Measurements from ENCODE around the gene CAT.

DNA sequence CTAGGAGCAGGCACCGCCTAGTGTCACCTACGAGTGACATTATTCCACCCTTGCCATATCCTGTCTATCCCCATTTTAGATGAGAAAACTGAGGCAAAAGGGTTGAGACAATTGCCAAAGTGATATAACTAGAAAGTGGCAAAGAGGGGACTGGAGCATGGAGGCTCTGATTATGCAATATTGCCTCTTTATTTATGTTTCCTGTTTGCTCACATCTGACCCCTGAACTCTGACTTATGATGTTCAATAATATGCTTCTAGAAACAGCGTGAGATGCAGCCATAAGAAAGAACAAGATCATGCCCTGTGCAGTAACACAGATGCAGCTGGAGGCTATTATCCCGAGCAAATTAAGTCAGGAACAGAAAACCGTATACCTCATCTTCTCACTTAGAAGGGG lies 67.1 kb downstream of the CAT start:
- TF ChIP-seq, protein P1, sequence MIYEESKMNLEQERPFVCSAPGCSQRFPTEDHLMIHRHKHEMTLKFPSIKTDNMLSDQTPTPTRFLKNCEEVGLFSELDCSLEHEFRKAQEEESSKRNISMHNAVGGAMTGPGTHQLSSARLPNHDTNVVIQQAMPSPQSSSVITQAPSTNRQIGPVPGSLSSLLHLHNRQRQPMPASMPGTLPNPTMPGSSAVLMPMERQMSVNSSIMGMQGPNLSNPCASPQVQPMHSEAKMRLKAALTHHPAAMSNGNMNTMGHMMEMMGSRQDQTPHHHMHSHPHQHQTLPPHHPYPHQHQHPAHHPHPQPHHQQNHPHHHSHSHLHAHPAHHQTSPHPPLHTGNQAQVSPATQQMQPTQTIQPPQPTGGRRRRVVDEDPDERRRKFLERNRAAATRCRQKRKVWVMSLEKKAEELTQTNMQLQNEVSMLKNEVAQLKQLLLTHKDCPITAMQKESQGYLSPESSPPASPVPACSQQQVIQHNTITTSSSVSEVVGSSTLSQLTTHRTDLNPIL (CRISPR knock-in tag; IDR thresholded peaks at IDR 0.05; ENCODE audit: low read depth), result no peak
- TF ChIP-seq, protein P2, sequence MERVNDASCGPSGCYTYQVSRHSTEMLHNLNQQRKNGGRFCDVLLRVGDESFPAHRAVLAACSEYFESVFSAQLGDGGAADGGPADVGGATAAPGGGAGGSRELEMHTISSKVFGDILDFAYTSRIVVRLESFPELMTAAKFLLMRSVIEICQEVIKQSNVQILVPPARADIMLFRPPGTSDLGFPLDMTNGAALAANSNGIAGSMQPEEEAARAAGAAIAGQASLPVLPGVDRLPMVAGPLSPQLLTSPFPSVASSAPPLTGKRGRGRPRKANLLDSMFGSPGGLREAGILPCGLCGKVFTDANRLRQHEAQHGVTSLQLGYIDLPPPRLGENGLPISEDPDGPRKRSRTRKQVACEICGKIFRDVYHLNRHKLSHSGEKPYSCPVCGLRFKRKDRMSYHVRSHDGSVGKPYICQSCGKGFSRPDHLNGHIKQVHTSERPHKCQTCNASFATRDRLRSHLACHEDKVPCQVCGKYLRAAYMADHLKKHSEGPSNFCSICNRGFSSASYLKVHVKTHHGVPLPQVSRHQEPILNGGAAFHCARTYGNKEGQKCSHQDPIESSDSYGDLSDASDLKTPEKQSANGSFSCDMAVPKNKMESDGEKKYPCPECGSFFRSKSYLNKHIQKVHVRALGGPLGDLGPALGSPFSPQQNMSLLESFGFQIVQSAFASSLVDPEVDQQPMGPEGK (CRISPR knock-in tag; IDR thresholded peaks at IDR 0.05; ENCODE audit: borderline replicate concordance), result no peak
- TF ChIP-seq TCF4 (CRISPR knock-in tag; IDR thresholded peaks at IDR 0.05; ENCODE audit: borderline replicate concordance) (no peak), ZNF565 (CRISPR knock-in tag; conservative IDR thresholded peaks at IDR 0.05; ENCODE audit: low read depth) (no peak), ZFP30 (CRISPR knock-in tag; IDR thresholded peaks at IDR 0.05) (no peak), ARNTL (CRISPR knock-in tag; IDR thresholded peaks at IDR 0.05; ENCODE audit: borderline replicate concordance, low read depth) (no peak), ZFP3 (CRISPR knock-in tag; IDR thresholded peaks at IDR 0.05) (no peak), SNAI2 (CRISPR knock-in tag; IDR thresholded peaks at IDR 0.05) (no peak), ZNF70 (CRISPR knock-in tag; IDR thresholded peaks at IDR 0.05) (no peak), ISL1 (CRISPR knock-in tag; IDR thresholded peaks at IDR 0.05) (no peak), ESRRG (CRISPR knock-in tag; IDR thresholded peaks at IDR 0.05) (no peak), RARB (CRISPR knock-in tag; IDR thresholded peaks at IDR 0.05) (no peak), GLIS3 (CRISPR knock-in tag; IDR thresholded peaks at IDR 0.05) (no peak)
- TF ChIP-seq, protein P3, sequence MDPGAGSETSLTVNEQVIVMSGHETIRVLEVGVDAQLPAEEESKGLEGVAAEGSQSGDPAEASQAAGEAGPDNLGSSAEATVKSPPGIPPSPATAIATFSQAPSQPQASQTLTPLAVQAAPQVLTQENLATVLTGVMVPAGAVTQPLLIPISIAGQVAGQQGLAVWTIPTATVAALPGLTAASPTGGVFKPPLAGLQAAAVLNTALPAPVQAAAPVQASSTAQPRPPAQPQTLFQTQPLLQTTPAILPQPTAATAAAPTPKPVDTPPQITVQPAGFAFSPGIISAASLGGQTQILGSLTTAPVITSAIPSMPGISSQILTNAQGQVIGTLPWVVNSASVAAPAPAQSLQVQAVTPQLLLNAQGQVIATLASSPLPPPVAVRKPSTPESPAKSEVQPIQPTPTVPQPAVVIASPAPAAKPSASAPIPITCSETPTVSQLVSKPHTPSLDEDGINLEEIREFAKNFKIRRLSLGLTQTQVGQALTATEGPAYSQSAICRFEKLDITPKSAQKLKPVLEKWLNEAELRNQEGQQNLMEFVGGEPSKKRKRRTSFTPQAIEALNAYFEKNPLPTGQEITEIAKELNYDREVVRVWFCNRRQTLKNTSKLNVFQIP (CRISPR knock-in tag; IDR thresholded peaks at IDR 0.05; ENCODE audit: borderline replicate concordance, low read depth), result no peak
